IMR-90 (cell line): ENCODE results near the gene CTNNA2. TPM values are rescaled to one million over a fixed set of nuclear protein-coding genes. Genes with fewer than 3 reads are reported as not detected.

Source experiments
- ATAC-seq: fragments of 200-7000 bp; cut with Tn5 transposase; 2 replicates; pipeline ENCODE4 v1.9.1; 2020; ENCODE audit warnings: low read depth, mild to moderate bottlenecking, moderate library complexity
- BruUV-seq: library from RNA; stranded (reverse); fragments of 400-500 nt; replicated peaks from 2 replicates; lab custom pipeline; 2021; lab: Mats Ljungman, UMichigan
- CTCF ChIA-PET: fragments of 300-600 bp; formaldehyde crosslinking; extraction: SDS; loops from one replicate; lab custom pipeline; 2021; ENCODE audit warnings: antibody characterized with exemption; lab: Yijun Ruan, JAX
- POLR2A ChIA-PET: fragments of 300-600 bp; sonication (Branson Sonifier 250); formaldehyde crosslinking; loops from one replicate; lab custom pipeline; 2022; ENCODE audit warnings: antibody characterized with exemption; ENCODE audit not compliant: unreplicated experiment; lab: Charles Lee
- DNase-seq: peaks from one replicate; pipeline ENCODE4 v3.0.0; 2013
- H2AFZ ChIP-seq: replicated peaks from 2 replicates; pipeline ENCODE3; 2013; ENCODE audit warnings: low read length, mild to moderate bottlenecking; ENCODE audit not compliant: poor library complexity
- H2AK5ac ChIP-seq: 2 replicates; pipeline ENCODE4 v1.6.1; 2013; ENCODE audit warnings: low read depth, low read length, inconsistent platforms
- H2AK9ac ChIP-seq: replicated peaks from 2 replicates; pipeline ENCODE3; 2013; ENCODE audit warnings: mild to moderate bottlenecking, low read depth, low read length, moderate library complexity; ENCODE audit not compliant: poor library complexity
- H2BK120ac ChIP-seq: 2 replicates; pipeline ENCODE4 v1.6.1; 2013; ENCODE audit warnings: low read depth, low read length, inconsistent platforms
- H2BK15ac ChIP-seq: 3 replicates; pipeline ENCODE4 v1.6.1; 2013; ENCODE audit warnings: low read depth, low read length, inconsistent platforms
- H2BK20ac ChIP-seq: 2 replicates; pipeline ENCODE4 v1.6.1; 2013; ENCODE audit warnings: low read depth, mild to moderate bottlenecking, inconsistent platforms, low read length, moderate library complexity
- H2BK5ac ChIP-seq: 2 replicates; pipeline ENCODE4 v1.6.1; 2013; ENCODE audit warnings: mild to moderate bottlenecking, low read depth, low read length, inconsistent platforms; ENCODE audit not compliant: poor library complexity, severe bottlenecking
- H3K14ac ChIP-seq: replicated peaks from 2 replicates; pipeline ENCODE4 v1.6.1; 2013; ENCODE audit warnings: low read depth, low read length, inconsistent platforms
- H3K18ac ChIP-seq: 2 replicates; pipeline ENCODE4 v1.6.1; 2013; ENCODE audit warnings: low read depth, low read length, control low read depth
- H3K23ac ChIP-seq: 2 replicates; pipeline ENCODE4 v1.6.1; 2013; ENCODE audit warnings: low read depth, low read length, inconsistent platforms
- H3K27ac ChIP-seq: 2 replicates; pipeline ENCODE4 v1.5.1; 2013; ENCODE audit warnings: mild to moderate bottlenecking, control low read depth, low read length; ENCODE audit not compliant: insufficient read depth
- H3K27me3 ChIP-seq: 2 replicates; pipeline ENCODE4 v1.6.1; 2013; ENCODE audit warnings: low read length; ENCODE audit not compliant: control insufficient read depth, insufficient read depth
- H3K36me3 ChIP-seq: 2 replicates; pipeline ENCODE4 v1.6.1; 2013; ENCODE audit warnings: low read length, mixed read lengths; ENCODE audit not compliant: control insufficient read depth, insufficient read depth
- H3K4ac ChIP-seq: 2 replicates; pipeline ENCODE4 v1.6.1; 2013; ENCODE audit warnings: low read depth, low read length, inconsistent platforms
- H3K4me1 ChIP-seq: 2 replicates; pipeline ENCODE4 v1.6.1; 2013; ENCODE audit warnings: low read length, mixed read lengths; ENCODE audit not compliant: control insufficient read depth, insufficient read depth
- H3K4me2 ChIP-seq: 2 replicates; pipeline ENCODE4 v1.6.1; 2013; ENCODE audit warnings: low read depth, mild to moderate bottlenecking, control low read depth, low read length, moderate library complexity
- H3K4me3 ChIP-seq: 2 replicates; pipeline ENCODE4 v1.5.1; 2013; ENCODE audit warnings: low read depth, mild to moderate bottlenecking, control low read depth, low read length, moderate library complexity; ENCODE audit not compliant: insufficient read depth
- H3K56ac ChIP-seq: 2 replicates; pipeline ENCODE4 v1.6.1; 2013; ENCODE audit warnings: low read length, inconsistent platforms; ENCODE audit not compliant: insufficient read depth; ENCODE audit errors: extremely low read depth
- H3K79me1 ChIP-seq, 2 experiments: 2 replicates each; pipeline ENCODE4 v1.6.1; 2013; ENCODE audit warnings: low read length in 2 of 2, inconsistent platforms in 1 of 2, low read depth in 1 of 2
- H3K9ac ChIP-seq: 2 replicates; pipeline ENCODE4 v1.6.1; 2013; ENCODE audit warnings: low read depth, low read length, control low read depth
- H3K9me1 ChIP-seq: 2 replicates; pipeline ENCODE4 v1.6.1; 2013; ENCODE audit warnings: low read length, inconsistent platforms; ENCODE audit not compliant: insufficient read depth
- H3K9me3 ChIP-seq: 2 replicates; pipeline ENCODE4 v1.6.1; 2013; ENCODE audit warnings: low read length; ENCODE audit not compliant: control insufficient read depth, insufficient read depth
- H4K20me1 ChIP-seq: 2 replicates; pipeline ENCODE4 v1.6.1; 2013; ENCODE audit warnings: low read length, inconsistent platforms; ENCODE audit not compliant: insufficient read depth
- H4K5ac ChIP-seq: 2 replicates; pipeline ENCODE4 v1.6.1; 2013; ENCODE audit warnings: mild to moderate bottlenecking, low read depth, low read length, control low read depth
- H4K8ac ChIP-seq, 2 experiments: 2 replicates each; pipeline ENCODE4 v1.6.1; 2013; ENCODE audit warnings: low read depth in 2 of 2, low read length in 2 of 2, control low read depth in 1 of 2, inconsistent platforms in 1 of 2
- H4K91ac ChIP-seq: 2 replicates; pipeline ENCODE4 v1.6.1; 2013; ENCODE audit warnings: low read depth, low read length, inconsistent platforms; ENCODE audit not compliant: insufficient read depth
- BHLHE40 ChIP-seq: fragments of 150-350 bp; IDR thresholded peaks from 2 replicates; pipeline ENCODE4 v1.6.1; 2016; ENCODE audit warnings: mild to moderate bottlenecking, low read depth, low read length
- MAFK ChIP-seq: IDR thresholded peaks from 2 replicates; pipeline ENCODE4 v1.6.1; 2012; ENCODE audit warnings: low read depth, low read length, improper control_type of control experiment
- MXI1 ChIP-seq: IDR thresholded peaks from 2 replicates; pipeline ENCODE4 v1.6.1; 2012; ENCODE audit warnings: low read depth, mild to moderate bottlenecking, low read length, moderate library complexity, borderline replicate concordance
- POLR2A ChIP-seq: IDR thresholded peaks from 2 replicates; pipeline ENCODE4 v1.6.1; 2012; ENCODE audit warnings: mild to moderate bottlenecking, low read depth, low read length
- RAD21 ChIP-seq: IDR thresholded peaks from 2 replicates; pipeline ENCODE4 v1.6.1; 2012; ENCODE audit warnings: low read length, improper control_type of control experiment
- RFX5 ChIP-seq: IDR thresholded peaks from 2 replicates; pipeline ENCODE4 v1.8.0; 2012; ENCODE audit warnings: low read depth, mild to moderate bottlenecking, low read length, moderate library complexity
- USF2 ChIP-seq: fragments of 150-350 bp; IDR thresholded peaks from 2 replicates; pipeline ENCODE4 v1.6.1; 2017; ENCODE audit warnings: mild to moderate bottlenecking, antibody characterized with exemption, low read length, low read depth
- WGBS, 2 experiments: methylation state at CpG; one replicate each; pipeline versions ENCODE4 v1.1.5 to v1.1.7; 2013; ENCODE audit warnings: missing lambda C conversion rate in 2 of 2; ENCODE audit not compliant: insufficient read length in 1 of 2; ENCODE audit errors: extremely low coverage in 2 of 2; 5-methylcytosine and 5-hydroxymethylcytosine counted together
- dilution Hi-C: fragments of 300-500 bp; cut with HindIII; formaldehyde crosslinking; loops from one replicate; pipeline ENCODE4 v1.14.3; 2018; ENCODE audit warnings: low sequenced_read_pairs; ENCODE audit not compliant: unreplicated experiment
- in situ Hi-C: fragments of 300-500 bp; cut with MboI; formaldehyde crosslinking; loops from 3 replicates; pipeline ENCODE4 v1.14.3; 2019; ENCODE audit warnings: low sequenced_read_pairs, inconsistent platforms, mixed read lengths
- intact Hi-C: fragments of 100-400 bp; cut with micrococcal nuclease; formaldehyde crosslinking; loops from 2 replicates; pipeline ENCODE4 v1.10.0; 2022
- polyA plus RNA-seq, 3 experiments: library from polyadenylated mRNA; depleted of rRNA; stranded (reverse); fragments of >200 nt; gene quantifications; 2 replicates each; pipeline ENCODE4 v1.2.3, GENCODE V29; 2012; ENCODE audit warnings: low replicate concordance in 1 of 3
- total RNA-seq: library from RNA; depleted of rRNA; stranded (reverse); fragments of >200 nt; gene quantifications from 2 replicates; pipeline ENCODE4 v1.2.3, GENCODE V29; 2012

CTNNA2 gene
- total and polyA plus RNA-seq, 2 of the 4 experiments (the other 2 are of a cell fraction), result not detected

GRCh38 chr2:80333886-80334285, 821.0 kb downstream of the CTNNA2 start:
- H2AK9ac ChIP-seq, result no peak overlapping the region
- no CpG with 5 or more reads among the region's 5 CpGs for WGBS, 2 experiments
- in situ Hi-C loops (no loop called here), dilution Hi-C loops (no loop called here), intact Hi-C loops (no loop called here)
- H3K9ac ChIP-seq, result no peak overlapping the region
- no peak overlapping the region for H2BK120ac ChIP-seq
- DNase-seq (no peak), ATAC-seq (no peak)
- H3K18ac ChIP-seq, result no peak overlapping the region
- H2AFZ ChIP-seq, result no peak overlapping the region
- H2BK5ac ChIP-seq, result no peak overlapping the region
- no peak overlapping the region for H3K56ac ChIP-seq
- H3K27me3 ChIP-seq, result no peaks in the 10 kb centered on the region
- H2AK5ac ChIP-seq, result no peak overlapping the region
- no peak overlapping the region for H3K4ac ChIP-seq
- no peak overlapping the region for H4K5ac ChIP-seq
- H4K8ac ChIP-seq, result no peak overlapping the region
- ChIA-PET CTCF (no interaction called here), POLR2A (no interaction called here)
- no peaks in the 10 kb centered on the region for H3K36me3 ChIP-seq
- H2BK15ac ChIP-seq, result no peak overlapping the region
- no peak overlapping the region for H2BK20ac ChIP-seq
- H4K20me1 ChIP-seq, result no peaks in the 10 kb centered on the region
- no peak overlapping the region for H3K4me2 ChIP-seq
- no peaks in the 10 kb centered on the region for H3K79me1 ChIP-seq
- BruUV-seq, result no TSS peak
- H3K14ac ChIP-seq, result no peak overlapping the region
- no peaks in the 10 kb centered on the region for H3K4me1 ChIP-seq
- no peak overlapping the region for H3K23ac ChIP-seq
- no peak overlapping the region for H3K4me3 ChIP-seq
- TF ChIP-seq BHLHE40 (no peak), MAFK (no peak), MXI1 (no peak), USF2 (no peak), RAD21 (no peak), POLR2A (no peak), RFX5 (no peak)
- no peaks in the 10 kb centered on the region for H3K9me1 ChIP-seq
- H3K27ac ChIP-seq, result no peak overlapping the region
- H3K9me3 ChIP-seq, result no peaks in the 10 kb centered on the region
- H4K91ac ChIP-seq, result no peak overlapping the region
